GM21526 (cell line): ENCODE data around the gene ALPL.
"Not testable (repeated sequence)": the region's sequence is repeated elsewhere in the genome, so short reads cannot be mapped to it uniquely, and the experiment has no call there.

Experiments
- ATAC-seq: cut with Tn5 transposase; IDR thresholded peaks from one replicate; pipeline ENCODE4 v1.9.1; 2021; ENCODE audit warnings: moderate library complexity; ENCODE audit not compliant: unreplicated experiment, low FRiP score

Gene ALPL

GRCh38 chr1:21553116-21553926, 44.1 kb downstream of the ALPL start:
- ATAC-seq = no peak

- no peak for ATAC-seq
Observed at GRCh38 chr1:21559788-21560567, 50.8 kb downstream of the ALPL start.

GRCh38 chr1:21560916-21561638, 51.9 kb downstream of the ALPL start:
- ATAC-seq = no peak

GRCh38 chr1:21562896-21563295, 53.7 kb downstream of the ALPL start:
- no peak for ATAC-seq

GRCh38 chr1:21563971-21564370, 54.7 kb downstream of the ALPL start:
- no peak for ATAC-seq

- ATAC-seq = no peak
Observed at GRCh38 chr1:21564521-21565095, 55.4 kb downstream of the ALPL start.

GRCh38 chr1:21565285-21565684, 56.1 kb downstream of the ALPL start:
- no peak for ATAC-seq

GRCh38 chr1:21566361-21566760, 57.1 kb downstream of the ALPL start:
- not testable (repeated sequence) for ATAC-seq

- no peak for ATAC-seq
Observed at GRCh38 chr1:21567241-21568005, 58.2 kb downstream of the ALPL start.

- no peak for ATAC-seq
Observed at GRCh38 chr1:21568006-21568746, 59.0 kb downstream of the ALPL start.

GRCh38 chr1:21568809-21569385, 59.7 kb downstream of the ALPL start:
- ATAC-seq = no peak

- no peak for ATAC-seq
Observed at GRCh38 chr1:21569820-21570527, 60.8 kb downstream of the ALPL start.

- no peak for ATAC-seq
Observed at GRCh38 chr1:21570528-21570875, 61.3 kb downstream of the ALPL start.

GRCh38 chr1:21570885-21571284, 61.7 kb downstream of the ALPL start:
- ATAC-seq = no peak

- ATAC-seq = no peak
Observed at GRCh38 chr1:21572221-21572620, 63.0 kb downstream of the ALPL start.

GRCh38 chr1:21572735-21573277, 63.6 kb downstream of the ALPL start:
- no peak for ATAC-seq

GRCh38 chr1:21573475-21573874, 64.3 kb downstream of the ALPL start:
- no peak for ATAC-seq

- ATAC-seq = no peak
Observed at GRCh38 chr1:21573971-21574465, 64.8 kb downstream of the ALPL start.
